Esophagus muscularis mucosa (tissue), 4 donors: ENCODE results near the gene KATNB1. TPM values are rescaled to one million over a fixed set of nuclear protein-coding genes. Genes with fewer than 3 reads are reported as not detected.

Experiments
- DNase-seq: peaks from one replicate; pipeline ENCODE4 v3.0.0-alpha.2; 2017; ENCODE audit errors: extremely low spot score
- H3K27ac ChIP-seq, 4 donors: fragments of 200-600 bp; sonication (generic); replicated peaks in 1 of 4; 1 replicate in 3 of 4; 2 replicates in 1 of 4; pipeline ENCODE4 v1.5.1; 2016 to 2019; ENCODE audit warnings: mild to moderate bottlenecking in 1 of 4
- H3K27me3 ChIP-seq, 4 donors: fragments of 200-600 bp; sonication (generic); one replicate each; pipeline versions ENCODE4 v1.5.1 to v1.6.0; 2016 to 2019
- H3K36me3 ChIP-seq, 4 donors: fragments of 200-600 bp; sonication (generic); one replicate each; pipeline ENCODE4 v1.5.1; 2016 to 2019
- H3K4me1 ChIP-seq, 4 donors: fragments of 200-600 bp; sonication (generic); one replicate each; pipeline ENCODE4 v1.5.1; 2016 to 2019
- H3K4me3 ChIP-seq, 4 donors: fragments of 200-600 bp; sonication (generic); 1 replicate in 2 of 4; 2 replicates in 2 of 4; pipeline ENCODE4 v1.5.1; 2016 to 2019; ENCODE audit warnings: mild to moderate bottlenecking in 4 of 4, moderate library complexity in 1 of 4
- H3K9me3 ChIP-seq, 4 donors: fragments of 200-600 bp; sonication (generic); 1 replicate in 3 of 4; 2 replicates in 1 of 4; pipeline ENCODE4 v1.5.1; 2016 to 2019
- EP300 ChIP-seq: sonication (generic); formaldehyde crosslinking; IDR thresholded peaks from one replicate; pipeline ENCODE4 v1.6.1; 2017; ENCODE audit warnings: antibody characterized with exemption
- POLR2A ChIP-seq: fragments of 450-650 bp; IDR thresholded peaks from one replicate; pipeline ENCODE4 v1.6.1; 2017; ENCODE audit warnings: antibody characterized with exemption, moderate library complexity, mild to moderate bottlenecking, low read depth
- POLR2AphosphoS5 ChIP-seq, 2 donors: sonication (generic); formaldehyde crosslinking; IDR thresholded peaks; one replicate each; pipeline ENCODE4 v1.6.1; 2017; ENCODE audit warnings: antibody characterized with exemption in 2 of 2
- WGBS: methylation state at CpG from one replicate; pipeline ENCODE4 v1.1.5; 2018; 5-methylcytosine and 5-hydroxymethylcytosine counted together
- intact Hi-C: fragments of 100-400 bp; cut with DNase I; formaldehyde crosslinking; loops from one replicate; pipeline ENCODE4 v1.15.1; 2023
- total RNA-seq, 4 donors: library from RNA; depleted of rRNA; stranded (reverse); fragments of >200 nt; gene quantifications; one replicate each; pipeline versions ENCODE4 v1.1.0 to v1.2.1, GENCODE V29; 2016
- TF ChIP-seq, protein P1 (sequence below), 3 experiments: fragments of 200-600 bp in 2 of 3; fragments of 450-650 bp in 1 of 3; sonication (generic) in 2 of 3; IDR thresholded peaks; one replicate each; pipeline ENCODE4 v1.5.1; 2017 to 2019; ENCODE audit warnings: antibody characterized with exemption in 3 of 3, mild to moderate bottlenecking in 2 of 3, moderate library complexity in 1 of 3

Gene KATNB1
- total RNA-seq, 4 donors from 2014 or later = 10.4 to 16.9 (median 15.3) TPM

DNA sequence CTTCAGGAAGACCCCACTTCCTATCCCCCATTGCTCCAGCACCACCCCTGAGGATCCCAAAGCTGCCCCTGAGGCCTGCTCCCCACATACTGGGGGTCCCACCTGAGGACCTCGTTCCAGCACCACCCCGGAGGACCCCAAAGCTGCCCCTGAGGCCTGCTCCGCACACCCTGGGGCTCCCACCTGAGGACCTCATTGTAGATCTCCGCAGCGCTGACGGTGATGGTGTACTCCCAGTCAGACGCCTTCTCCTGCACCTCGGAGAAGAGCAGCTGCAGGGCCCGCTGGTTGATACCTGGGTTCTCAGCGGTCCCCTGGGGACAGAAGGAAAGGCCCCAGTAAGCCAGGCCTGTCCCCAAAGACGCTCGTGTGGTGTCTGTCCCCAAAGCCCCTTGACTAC, 26.4 kb downstream of the KATNB1 start:
- H3K4me3 ChIP-seq = no peak overlapping the region
- peaks cover 0 to 17% (median 13%) of the 10 kb centered on the region in 4 donors for H3K4me1 ChIP-seq
- peaks cover 4 to 95% (median 88%) of the 10 kb centered on the region in 4 donors for H3K36me3 ChIP-seq
- no peak for TF ChIP-seq POLR2A
- no peak for TF ChIP-seq EP300
- no peak for TF ChIP-seq POLR2AphosphoS5 (IDR thresholded peaks at IDR 0.05)
- TF ChIP-seq, protein P1, sequence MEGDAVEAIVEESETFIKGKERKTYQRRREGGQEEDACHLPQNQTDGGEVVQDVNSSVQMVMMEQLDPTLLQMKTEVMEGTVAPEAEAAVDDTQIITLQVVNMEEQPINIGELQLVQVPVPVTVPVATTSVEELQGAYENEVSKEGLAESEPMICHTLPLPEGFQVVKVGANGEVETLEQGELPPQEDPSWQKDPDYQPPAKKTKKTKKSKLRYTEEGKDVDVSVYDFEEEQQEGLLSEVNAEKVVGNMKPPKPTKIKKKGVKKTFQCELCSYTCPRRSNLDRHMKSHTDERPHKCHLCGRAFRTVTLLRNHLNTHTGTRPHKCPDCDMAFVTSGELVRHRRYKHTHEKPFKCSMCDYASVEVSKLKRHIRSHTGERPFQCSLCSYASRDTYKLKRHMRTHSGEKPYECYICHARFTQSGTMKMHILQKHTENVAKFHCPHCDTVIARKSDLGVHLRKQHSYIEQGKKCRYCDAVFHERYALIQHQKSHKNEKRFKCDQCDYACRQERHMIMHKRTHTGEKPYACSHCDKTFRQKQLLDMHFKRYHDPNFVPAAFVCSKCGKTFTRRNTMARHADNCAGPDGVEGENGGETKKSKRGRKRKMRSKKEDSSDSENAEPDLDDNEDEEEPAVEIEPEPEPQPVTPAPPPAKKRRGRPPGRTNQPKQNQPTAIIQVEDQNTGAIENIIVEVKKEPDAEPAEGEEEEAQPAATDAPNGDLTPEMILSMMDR (IDR thresholded peaks at IDR 0.05) = no peak
- H3K27ac ChIP-seq = no peak overlapping the region
- H3K9me3 ChIP-seq = no peaks in the 10 kb centered on the region
- no peak for DNase-seq
- intact Hi-C loops = no loop called here
- no peaks in the 10 kb centered on the region for H3K27me3 ChIP-seq
- WGBS = 94% methylated on average over 9 of the region's 12 CpGs

DNA sequence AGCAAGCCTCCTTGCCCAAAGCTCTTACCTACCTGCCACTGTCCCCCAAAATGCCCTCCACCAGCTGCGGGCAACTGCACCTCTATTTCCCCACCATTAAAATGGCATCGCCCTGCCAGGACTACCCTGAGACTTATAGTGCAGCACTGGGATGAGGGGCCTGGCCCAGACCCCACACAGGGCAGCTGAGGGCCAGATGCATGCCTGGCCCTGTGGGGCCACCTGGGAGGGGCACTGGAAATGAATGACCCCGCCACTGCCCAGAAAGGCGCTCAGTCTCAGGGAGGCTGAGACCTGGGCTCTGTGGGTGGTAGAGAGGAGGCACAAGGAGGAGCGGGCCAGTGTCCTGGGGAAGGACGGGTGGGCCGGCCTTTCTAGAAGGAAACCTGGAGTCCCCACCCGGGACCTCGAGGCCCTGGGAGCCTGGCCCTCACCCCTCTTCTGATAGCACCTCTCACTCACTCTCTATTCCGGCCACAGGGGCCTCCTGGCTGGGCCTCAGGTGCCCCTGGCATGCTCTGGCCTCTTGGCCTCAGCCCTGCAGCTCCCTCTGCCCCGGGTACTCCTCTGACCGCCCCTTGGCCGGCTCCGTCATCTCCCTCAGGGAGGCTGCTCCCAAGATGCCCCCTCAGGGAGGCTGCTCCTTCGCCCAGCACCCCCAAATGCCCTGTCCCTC, 26.9 kb downstream of the KATNB1 start:
- DNase-seq = no peak
- WGBS = 86% methylated on average over 15 of the region's 15 CpGs
- Histone ChIP-seq H3K27ac (no peak overlapping the region), H3K4me3 (no peak overlapping the region), H3K4me1 (peaks cover 0 to 11% (median 9%) of the 10 kb centered on the region in 4 donors), H3K36me3 (peaks cover 4 to 98% (median 93%) of the 10 kb centered on the region in 4 donors), H3K27me3 (no peaks in the 10 kb centered on the region), H3K9me3 (no peaks in the 10 kb centered on the region)
- no peak for TF ChIP-seq POLR2AphosphoS5 (IDR thresholded peaks at IDR 0.05)
- intact Hi-C loops = no loop called here

DNA sequence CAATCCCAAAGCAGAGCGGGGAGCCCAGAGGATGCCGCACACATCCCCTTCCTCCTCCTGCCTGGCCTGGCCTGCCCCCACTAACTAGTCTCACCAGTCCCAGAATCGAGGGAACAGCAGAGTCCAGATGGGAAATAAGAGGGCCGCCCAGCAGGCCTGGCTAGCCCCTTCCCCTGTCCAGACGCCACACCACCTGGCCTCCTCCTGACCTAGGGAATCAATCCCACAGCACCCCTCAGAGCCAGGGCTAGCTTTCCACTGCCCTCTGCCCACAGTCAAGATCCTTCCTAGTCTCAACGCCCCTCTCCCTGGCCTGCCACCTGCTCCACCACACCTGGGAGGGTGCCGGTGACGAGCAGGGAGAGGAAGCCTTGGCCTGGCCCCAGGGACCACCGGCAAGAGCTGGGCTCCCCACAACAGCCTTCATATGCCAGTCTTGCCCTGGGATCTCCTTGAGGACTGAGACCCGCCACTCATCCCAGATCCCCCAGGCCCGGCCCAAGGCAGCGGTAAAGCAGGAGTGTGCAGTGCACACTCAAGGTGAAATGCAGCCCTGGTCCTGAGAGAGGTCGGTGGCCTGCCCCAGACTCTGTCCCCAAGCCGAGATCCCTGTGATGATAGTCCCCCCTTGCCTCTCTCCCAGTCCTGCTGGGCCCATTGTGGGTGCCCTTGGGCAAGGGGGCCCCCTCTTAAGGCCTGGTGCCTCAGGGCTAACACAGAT, 27.9 kb downstream of the KATNB1 start:
- Histone ChIP-seq H3K4me3 (no peak overlapping the region), H3K9me3 (no peaks in the 10 kb centered on the region), H3K27ac (no peak overlapping the region), H3K4me1 (peaks cover 0 to 5% (median 2%) of the 10 kb centered on the region in 4 donors), H3K27me3 (no peaks in the 10 kb centered on the region), H3K36me3 (peaks cover 4 to 100% (median 95%) of the 10 kb centered on the region in 4 donors)
- DNase-seq = no peak
- TF ChIP-seq, protein P1 (IDR thresholded peaks at IDR 0.05) = no peak
- intact Hi-C loops = no loop called here
- WGBS = 93% methylated on average over 9 of the region's 14 CpGs

DNA sequence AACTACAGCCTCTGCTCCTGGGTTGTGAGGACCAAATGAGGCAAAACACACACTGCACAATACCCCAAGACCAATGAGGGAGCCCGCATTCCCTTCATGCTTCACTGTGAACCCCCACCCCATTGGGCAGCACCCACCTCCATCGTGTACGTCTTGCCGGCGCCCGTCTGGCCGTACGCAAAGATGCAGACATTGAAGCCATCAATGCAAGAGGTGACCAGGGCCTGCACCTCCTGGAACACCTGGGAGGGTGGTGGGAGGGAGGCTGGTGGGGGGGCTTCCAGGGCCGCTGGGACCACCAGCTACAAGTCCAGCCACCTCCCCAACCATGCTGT, 28.4 kb downstream of the KATNB1 start:
- Histone ChIP-seq H3K27ac (no peak overlapping the region), H3K4me1 (peaks cover 0 to 5% (median 2%) of the 10 kb centered on the region in 4 donors), H3K4me3 (no peak overlapping the region), H3K36me3 (peaks cover 8 to 100% (median 94%) of the 10 kb centered on the region in 4 donors), H3K9me3 (no peaks in the 10 kb centered on the region), H3K27me3 (no peaks in the 10 kb centered on the region)
- DNase-seq = no peak
- intact Hi-C loops = no loop called here
- no peak for TF ChIP-seq POLR2AphosphoS5 (IDR thresholded peaks at IDR 0.05)
- no peak for TF ChIP-seq POLR2A
- 91% methylated on average over 4 of the region's 9 CpGs for WGBS

DNA sequence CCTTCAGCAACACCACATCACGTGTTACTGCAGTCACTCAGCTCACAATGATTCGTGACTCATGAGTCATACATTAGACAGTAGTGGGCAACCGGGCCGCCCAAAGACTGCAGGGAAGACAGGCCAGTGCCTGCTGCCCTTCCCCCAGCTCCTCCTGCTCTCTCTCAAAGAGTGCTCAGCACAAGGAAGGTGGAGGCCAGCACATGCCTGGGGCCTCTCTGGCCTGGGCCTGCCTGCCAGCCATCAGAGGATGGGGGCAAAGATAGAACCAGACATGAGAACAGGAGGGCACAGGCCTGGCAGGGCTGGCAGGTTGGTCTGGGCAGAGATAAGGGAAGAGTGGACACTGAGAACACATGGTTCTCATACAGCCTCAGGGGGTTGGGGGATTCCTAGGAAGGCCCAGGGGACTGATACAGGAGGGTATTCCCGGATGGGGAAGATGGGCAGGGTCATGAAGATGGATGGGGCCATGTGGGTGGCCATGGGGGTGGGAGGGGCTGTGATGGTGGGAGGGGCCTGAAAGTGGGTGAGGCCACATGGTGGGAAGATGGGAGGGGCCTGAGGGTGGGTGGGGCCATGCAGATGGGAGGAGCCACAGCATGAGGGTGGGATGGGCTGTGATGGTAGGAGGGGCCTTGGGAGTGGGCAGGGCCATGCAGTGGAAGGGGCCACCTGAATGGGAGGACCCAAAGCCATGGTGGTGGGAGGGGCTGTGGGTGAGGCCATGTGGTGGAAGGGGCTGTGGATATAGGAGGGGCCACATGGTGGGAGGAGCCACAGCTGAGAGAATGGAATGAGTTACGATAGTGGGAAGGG, 29.0 kb downstream of the KATNB1 start:
- Histone ChIP-seq H3K27ac (no peak overlapping the region), H3K36me3 (peaks cover 14 to 100% (median 93%) of the 10 kb centered on the region in 4 donors), H3K27me3 (no peaks in the 10 kb centered on the region), H3K4me1 (peaks cover 0 to 5% (median 2%) of the 10 kb centered on the region in 4 donors), H3K4me3 (no peak overlapping the region), H3K9me3 (no peaks in the 10 kb centered on the region)
- intact Hi-C loops = no loop called here
- no peak for DNase-seq
- 58% methylated on average over 6 of the region's 6 CpGs for WGBS
- TF ChIP-seq POLR2AphosphoS5 (IDR thresholded peaks at IDR 0.05) (no peak), EP300 (no peak), POLR2A (no peak)
- TF ChIP-seq, protein P1 (IDR thresholded peaks at IDR 0.05) = no peak
